ENCODE data around the gene SLC19A1.

The SLC19A1 gene

DNA sequence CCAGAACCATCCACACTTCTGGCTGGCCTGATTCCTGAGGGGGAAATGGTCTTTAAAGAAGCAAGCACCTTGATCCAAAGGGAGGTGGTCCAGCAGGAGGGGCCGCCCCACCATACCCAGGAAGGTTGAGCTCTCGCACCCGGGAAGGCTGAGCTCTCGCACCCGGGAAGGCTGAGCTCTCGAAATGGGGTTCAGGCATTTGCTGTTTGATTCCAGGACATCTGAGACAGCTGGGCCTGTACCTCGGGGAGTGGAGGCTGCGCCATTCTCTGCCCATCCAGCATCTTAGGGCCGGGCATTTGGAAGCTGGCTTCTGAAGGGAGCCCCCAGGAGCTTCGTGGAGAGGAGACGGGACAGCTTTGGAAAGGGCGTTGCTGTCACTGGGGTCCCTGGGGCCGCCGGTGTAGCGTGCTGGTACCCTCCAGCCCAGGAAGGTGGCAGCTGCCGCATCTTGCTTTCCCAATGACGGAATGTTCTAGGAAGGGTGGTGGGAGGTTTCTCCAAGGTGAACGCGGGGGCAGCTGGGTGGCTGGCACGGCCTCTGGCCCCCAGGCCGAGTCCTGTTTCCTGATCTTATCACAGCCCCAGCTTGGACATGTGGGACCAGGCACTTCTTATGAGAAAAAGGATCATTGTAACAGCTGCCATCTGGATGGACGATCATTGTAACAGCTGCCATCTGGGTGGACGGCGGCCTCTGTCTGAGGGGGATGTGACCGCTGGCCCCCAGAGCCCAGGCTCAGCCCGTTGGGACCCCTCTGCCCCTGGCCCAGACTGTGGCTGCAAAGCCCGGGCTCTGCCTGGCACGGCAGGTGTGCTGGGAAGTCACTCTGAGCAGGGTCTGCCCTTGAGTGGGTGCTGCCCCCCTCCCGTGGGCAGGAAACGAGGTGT, 75.7 kb downstream of the SLC19A1 start:
- DNase-seq (ENCODE audit: extremely low read depth, low read depth): no peak
- H3K4me3 ChIP-seq (replicated peaks; ENCODE audit: low read depth, low read length): no peak overlapping the region
- TF ChIP-seq, protein P1, sequence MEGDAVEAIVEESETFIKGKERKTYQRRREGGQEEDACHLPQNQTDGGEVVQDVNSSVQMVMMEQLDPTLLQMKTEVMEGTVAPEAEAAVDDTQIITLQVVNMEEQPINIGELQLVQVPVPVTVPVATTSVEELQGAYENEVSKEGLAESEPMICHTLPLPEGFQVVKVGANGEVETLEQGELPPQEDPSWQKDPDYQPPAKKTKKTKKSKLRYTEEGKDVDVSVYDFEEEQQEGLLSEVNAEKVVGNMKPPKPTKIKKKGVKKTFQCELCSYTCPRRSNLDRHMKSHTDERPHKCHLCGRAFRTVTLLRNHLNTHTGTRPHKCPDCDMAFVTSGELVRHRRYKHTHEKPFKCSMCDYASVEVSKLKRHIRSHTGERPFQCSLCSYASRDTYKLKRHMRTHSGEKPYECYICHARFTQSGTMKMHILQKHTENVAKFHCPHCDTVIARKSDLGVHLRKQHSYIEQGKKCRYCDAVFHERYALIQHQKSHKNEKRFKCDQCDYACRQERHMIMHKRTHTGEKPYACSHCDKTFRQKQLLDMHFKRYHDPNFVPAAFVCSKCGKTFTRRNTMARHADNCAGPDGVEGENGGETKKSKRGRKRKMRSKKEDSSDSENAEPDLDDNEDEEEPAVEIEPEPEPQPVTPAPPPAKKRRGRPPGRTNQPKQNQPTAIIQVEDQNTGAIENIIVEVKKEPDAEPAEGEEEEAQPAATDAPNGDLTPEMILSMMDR (IDR thresholded peaks at IDR 0.05; ENCODE audit: low read depth, low read length, missing control alignments): no peak

DNA sequence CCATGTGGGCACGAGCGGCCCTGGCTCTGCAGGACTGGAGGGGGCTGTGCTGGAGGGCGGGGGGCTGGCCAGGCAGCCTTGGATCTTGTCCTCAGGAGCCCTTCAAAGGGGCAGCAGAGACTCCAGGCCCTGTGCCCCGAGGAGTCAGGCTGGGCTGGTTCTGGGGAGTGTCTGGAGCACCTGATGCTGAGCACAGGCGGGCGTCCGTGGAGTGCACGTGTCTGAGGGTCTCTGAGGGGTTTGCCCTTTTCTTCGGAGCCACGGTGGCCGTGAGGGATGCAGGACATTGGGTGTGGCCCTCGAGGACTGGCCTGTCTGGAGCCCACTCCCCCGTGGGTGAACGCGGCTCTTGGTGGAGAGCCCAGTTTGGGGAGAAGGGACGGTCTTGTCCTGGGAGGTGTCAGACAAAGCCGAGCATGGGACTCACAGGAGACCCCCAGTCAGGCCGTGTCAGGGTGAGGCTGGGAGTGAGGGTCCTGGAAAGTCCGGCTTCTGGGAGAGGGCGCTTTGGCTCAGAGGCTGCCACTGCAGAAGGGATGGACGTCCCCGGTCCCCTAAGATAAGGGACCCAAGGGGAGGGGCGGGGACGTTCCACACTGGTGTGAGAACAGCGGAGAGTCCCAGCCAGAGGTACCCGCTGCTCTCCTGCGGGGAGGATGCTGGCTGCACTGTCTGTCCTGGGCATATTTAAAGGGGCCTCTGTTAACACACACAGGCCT, 76.5 kb downstream of the SLC19A1 start:
- no peak for DNase-seq (ENCODE audit: extremely low read depth, low read depth)
- TF ChIP-seq, protein P1 (IDR thresholded peaks at IDR 0.05; ENCODE audit: low read depth, low read length, missing control alignments): no peak
- no peak overlapping the region for H3K4me3 ChIP-seq (replicated peaks; ENCODE audit: low read depth, low read length)

DNA sequence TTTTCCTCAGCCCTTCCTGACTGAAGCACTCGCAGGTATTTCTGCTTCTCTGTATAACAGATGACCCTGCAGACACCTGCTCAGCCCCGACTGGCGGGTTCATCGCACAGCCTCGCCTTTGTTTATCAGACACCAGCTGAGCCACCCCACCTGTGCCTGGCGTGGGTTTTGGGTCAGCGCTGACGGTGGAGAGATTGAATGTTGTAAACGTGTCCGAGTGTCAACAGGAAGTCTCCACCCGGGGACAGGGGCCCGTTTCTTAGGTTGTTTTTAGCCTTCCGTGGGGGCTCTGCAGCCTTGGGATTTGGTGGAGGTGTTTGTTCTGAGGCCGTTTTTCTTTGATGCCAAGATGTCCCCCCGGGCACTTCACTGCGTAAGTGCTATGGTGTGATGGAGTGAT, 77.1 kb downstream of the SLC19A1 start:
- TF ChIP-seq, protein P1 (IDR thresholded peaks at IDR 0.05; ENCODE audit: low read depth, low read length, missing control alignments): no peak
- DNase-seq (ENCODE audit: extremely low read depth, low read depth): no peak
- H3K4me3 ChIP-seq (replicated peaks; ENCODE audit: low read depth, low read length): no peak overlapping the region

DNA sequence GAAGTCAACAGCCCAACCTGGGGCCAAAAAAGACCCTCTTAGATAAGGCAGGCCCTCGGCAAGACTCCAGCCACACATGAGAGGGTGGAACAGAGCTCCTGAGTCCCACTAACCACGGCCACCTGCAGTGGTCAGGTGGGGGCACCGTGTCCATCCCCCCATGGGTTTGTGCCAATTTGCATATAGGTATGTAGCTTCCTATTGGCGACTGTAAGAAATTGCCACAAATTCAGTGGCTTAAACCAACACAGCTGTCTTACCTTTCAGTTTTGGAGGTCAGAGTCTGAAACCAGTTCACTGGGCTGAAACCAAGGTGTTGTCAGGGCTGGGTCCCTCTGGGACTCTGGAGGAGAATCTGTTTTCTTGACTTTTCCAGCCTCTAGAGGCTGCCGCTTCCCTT, 77.9 kb downstream of the SLC19A1 start:
- DNase-seq (ENCODE audit: extremely low read depth, low read depth): no peak
- TF ChIP-seq, protein P1 (IDR thresholded peaks at IDR 0.05; ENCODE audit: low read depth, low read length, missing control alignments): no peak
- H3K4me3 ChIP-seq (replicated peaks; ENCODE audit: low read depth, low read length): no peak overlapping the region

DNA sequence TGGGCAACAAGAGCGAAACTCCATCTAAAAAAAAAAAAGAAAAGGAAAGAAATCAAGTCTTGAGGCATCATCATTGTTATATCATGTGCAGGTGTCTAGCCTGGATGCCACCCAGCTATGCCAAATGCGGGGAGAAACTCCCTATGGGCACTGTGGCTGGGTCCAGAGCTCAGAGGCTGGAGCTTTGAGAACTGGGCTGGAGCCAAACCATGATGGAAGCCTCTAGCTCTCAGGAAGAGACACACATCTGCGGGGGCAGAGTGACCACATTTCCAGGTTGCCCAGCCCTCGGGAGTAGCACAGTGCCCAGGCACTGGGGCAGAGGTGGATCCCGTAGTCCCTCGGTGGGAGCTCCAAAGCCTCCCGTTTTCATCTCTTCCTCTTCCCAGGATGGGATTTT, 78.4 kb downstream of the SLC19A1 start:
- no peak for DNase-seq (ENCODE audit: extremely low read depth, low read depth)
- no peak overlapping the region for H3K4me3 ChIP-seq (replicated peaks; ENCODE audit: low read depth, low read length)
- TF ChIP-seq, protein P1 (IDR thresholded peaks at IDR 0.05; ENCODE audit: low read depth, low read length, missing control alignments): no peak

DNA sequence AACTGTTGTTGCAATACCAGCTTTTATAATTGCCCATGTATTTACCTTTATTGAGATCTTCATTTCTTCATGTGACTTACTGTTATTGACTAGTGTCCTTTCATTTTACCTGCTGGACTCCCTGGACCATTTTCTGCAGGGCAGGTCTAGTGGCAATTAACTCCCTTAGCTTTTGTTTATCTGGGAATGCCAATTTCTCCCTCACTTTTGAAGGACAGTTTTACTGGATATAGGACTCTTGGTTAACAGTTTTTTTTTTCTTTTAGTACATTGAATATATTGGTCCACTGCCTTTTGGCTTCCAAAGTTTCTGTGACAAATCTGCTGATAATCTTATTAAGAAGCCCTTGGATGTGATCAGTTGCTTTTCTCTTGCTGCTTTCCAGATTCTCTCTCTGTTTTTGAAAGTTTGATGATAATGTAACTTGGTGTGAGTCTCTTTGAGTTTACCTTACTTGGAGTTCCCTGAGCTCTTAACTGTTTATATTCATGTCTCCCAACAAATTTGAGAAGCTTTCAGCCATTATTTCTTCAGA, 80.4 kb downstream of the SLC19A1 start:
- no peak overlapping the region for H3K4me3 ChIP-seq (replicated peaks; ENCODE audit: low read depth, low read length)
- DNase-seq (ENCODE audit: extremely low read depth, low read depth): no peak
- TF ChIP-seq, protein P1 (IDR thresholded peaks at IDR 0.05; ENCODE audit: low read depth, low read length, missing control alignments): no peak

All from HFF-Myc (cell line).